ENCODE measurements around the gene PATJ. TPM values are rescaled to one million over a fixed set of nuclear protein-coding genes. Genes with fewer than 3 reads are reported as not detected.

Gene PATJ
- total and polyA plus RNA-seq, 2 of the 13 experiments (the other 11 are each of a cell fraction or from before 2014, with no cell fraction given): 6.2 to 16.8 TPM

DNA sequence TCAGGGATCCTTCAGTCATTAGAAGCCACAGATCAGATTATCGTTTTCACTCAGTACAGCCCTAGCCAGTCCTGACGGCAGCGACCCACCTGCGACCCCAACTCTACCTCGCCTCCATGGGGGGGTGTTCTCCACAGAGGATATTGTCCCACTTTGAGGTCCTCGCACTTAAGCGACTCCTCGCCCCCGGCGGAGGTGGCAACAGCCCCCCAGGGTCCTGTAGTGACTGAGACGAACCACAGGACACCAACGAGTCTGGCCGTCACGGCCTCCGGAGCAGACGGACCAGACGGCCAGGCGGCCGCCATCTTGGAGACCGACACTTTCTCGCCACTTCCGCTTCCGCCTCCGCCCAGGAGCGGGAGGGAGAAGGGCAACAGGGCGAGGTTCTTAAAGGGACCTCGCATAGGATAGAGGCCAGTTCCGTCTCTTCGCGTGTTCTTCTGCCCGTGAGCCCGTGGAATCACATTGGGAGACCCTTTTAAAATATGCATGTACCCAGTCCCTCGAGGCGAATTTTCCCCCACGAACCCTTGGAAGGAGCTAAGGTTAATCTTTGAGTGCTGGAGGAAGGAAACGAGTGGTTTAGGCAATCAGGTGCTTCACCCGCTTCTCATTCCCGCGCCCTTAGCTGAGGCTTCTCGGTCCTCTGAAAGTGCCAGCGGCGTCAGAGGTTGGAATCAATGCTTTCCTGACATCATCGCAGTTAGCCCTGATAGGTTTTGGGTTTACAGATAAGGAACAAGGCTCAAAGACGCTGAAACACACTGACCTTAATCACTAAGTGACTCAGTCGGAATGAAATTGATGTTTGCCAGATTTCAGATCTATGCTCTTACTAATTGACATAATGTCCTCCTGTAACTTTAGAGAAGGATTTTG is 17.2 kb upstream of the PATJ start, which contains the start of gene TM2D1 (continued):
- no peak for TF ChIP-seq NFIB (CRISPR knock-in tag; IDR thresholded peaks at IDR 0.05; ENCODE audit: borderline replicate concordance)
- no peak for TF ChIP-seq ZNF138 (CRISPR knock-in tag; IDR thresholded peaks at IDR 0.05; ENCODE audit: low read depth)
- peak; percentile 65 for TF ChIP-seq GATAD2A (CRISPR knock-in tag; IDR thresholded peaks at IDR 0.05)
- peak; percentile 47 for TF ChIP-seq XRCC5 (optimal IDR thresholded peaks at IDR 0.05; ENCODE audit: low read length)
- no peak for TF ChIP-seq SYNCRIP (IDR thresholded peaks at IDR 0.05; ENCODE audit: insufficient read depth, low read depth, low read length)
- TF ChIP-seq, protein P1, sequence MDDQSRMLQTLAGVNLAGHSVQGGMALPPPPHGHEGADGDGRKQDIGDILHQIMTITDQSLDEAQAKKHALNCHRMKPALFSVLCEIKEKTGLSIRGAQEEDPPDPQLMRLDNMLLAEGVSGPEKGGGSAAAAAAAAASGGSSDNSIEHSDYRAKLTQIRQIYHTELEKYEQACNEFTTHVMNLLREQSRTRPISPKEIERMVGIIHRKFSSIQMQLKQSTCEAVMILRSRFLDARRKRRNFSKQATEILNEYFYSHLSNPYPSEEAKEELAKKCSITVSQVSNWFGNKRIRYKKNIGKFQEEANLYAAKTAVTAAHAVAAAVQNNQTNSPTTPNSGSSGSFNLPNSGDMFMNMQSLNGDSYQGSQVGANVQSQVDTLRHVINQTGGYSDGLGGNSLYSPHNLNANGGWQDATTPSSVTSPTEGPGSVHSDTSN (CRISPR knock-in tag; IDR thresholded peaks at IDR 0.05; ENCODE audit: borderline replicate concordance): no peak
- TF ChIP-seq ZNF879 (CRISPR knock-in tag; IDR thresholded peaks at IDR 0.05): no peak
- TF ChIP-seq ZNF350 (CRISPR knock-in tag; IDR thresholded peaks at IDR 0.05; ENCODE audit: borderline replicate concordance, low read depth): peak; percentile 90; the same call in 1 of the 2 replicates
- TF ChIP-seq RFXAP (CRISPR knock-in tag; IDR thresholded peaks at IDR 0.05; ENCODE audit: borderline replicate concordance): no peak; the same call in 1 of the 2 replicates
- TF ChIP-seq RORA (CRISPR knock-in tag; IDR thresholded peaks at IDR 0.05): no peak
- 0 out of 2 replicates have a peak, but pooled peaks have one; percentile 49 for TF ChIP-seq FOXA3 (CRISPR knock-in tag; IDR thresholded peaks at IDR 0.05)
- no peak for TF ChIP-seq FOXM1 (CRISPR knock-in tag; IDR thresholded peaks at IDR 0.05)
- TF ChIP-seq ISL2 (CRISPR knock-in tag; IDR thresholded peaks at IDR 0.05): no peak
- TF ChIP-seq KLF9 (CRISPR knock-in tag; IDR thresholded peaks at IDR 0.05; ENCODE audit: low read depth): no peak
- peak; percentile 72; the same call in 1 of the 2 replicates for TF ChIP-seq ZNF598 (CRISPR knock-in tag; IDR thresholded peaks at IDR 0.05; ENCODE audit: borderline replicate concordance)
- TF ChIP-seq KLF11 (CRISPR knock-in tag; IDR thresholded peaks at IDR 0.05): peak; percentile 72; the same call in 1 of the 2 replicates
- TF ChIP-seq NFKBIZ (CRISPR knock-in tag; IDR thresholded peaks at IDR 0.05): peak; percentile 61; the same call in 1 of the 2 replicates
- peak; percentile 22; the same call in 1 of the 2 replicates for TF ChIP-seq ZFP82 (CRISPR knock-in tag; IDR thresholded peaks at IDR 0.05; ENCODE audit: borderline replicate concordance)
- TF ChIP-seq, protein P2, sequence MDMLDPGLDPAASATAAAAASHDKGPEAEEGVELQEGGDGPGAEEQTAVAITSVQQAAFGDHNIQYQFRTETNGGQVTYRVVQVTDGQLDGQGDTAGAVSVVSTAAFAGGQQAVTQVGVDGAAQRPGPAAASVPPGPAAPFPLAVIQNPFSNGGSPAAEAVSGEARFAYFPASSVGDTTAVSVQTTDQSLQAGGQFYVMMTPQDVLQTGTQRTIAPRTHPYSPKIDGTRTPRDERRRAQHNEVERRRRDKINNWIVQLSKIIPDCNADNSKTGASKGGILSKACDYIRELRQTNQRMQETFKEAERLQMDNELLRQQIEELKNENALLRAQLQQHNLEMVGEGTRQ (IDR thresholded peaks at IDR 0.05; ENCODE audit: low read depth, low read length): no peak
- TF ChIP-seq, protein P2 (CRISPR knock-in tag; IDR thresholded peaks at IDR 0.05; ENCODE audit: borderline replicate concordance): no peak
- no peak for TF ChIP-seq NFYB (CRISPR knock-in tag; IDR thresholded peaks at IDR 0.05)
- TF ChIP-seq POLR2A (IDR thresholded peaks at IDR 0.05; ENCODE audit: insufficient read depth in 1 of 2, low read depth in 2 of 2, low read length in 2 of 2): peak; percentile 96 to 99
- peak; percentile 77; the same call in 1 of the 2 replicates for TF ChIP-seq NFRKB (IDR thresholded peaks at IDR 0.05)
- TF ChIP-seq, protein P3, sequence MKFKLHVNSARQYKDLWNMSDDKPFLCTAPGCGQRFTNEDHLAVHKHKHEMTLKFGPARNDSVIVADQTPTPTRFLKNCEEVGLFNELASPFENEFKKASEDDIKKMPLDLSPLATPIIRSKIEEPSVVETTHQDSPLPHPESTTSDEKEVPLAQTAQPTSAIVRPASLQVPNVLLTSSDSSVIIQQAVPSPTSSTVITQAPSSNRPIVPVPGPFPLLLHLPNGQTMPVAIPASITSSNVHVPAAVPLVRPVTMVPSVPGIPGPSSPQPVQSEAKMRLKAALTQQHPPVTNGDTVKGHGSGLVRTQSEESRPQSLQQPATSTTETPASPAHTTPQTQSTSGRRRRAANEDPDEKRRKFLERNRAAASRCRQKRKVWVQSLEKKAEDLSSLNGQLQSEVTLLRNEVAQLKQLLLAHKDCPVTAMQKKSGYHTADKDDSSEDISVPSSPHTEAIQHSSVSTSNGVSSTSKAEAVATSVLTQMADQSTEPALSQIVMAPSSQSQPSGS (CRISPR knock-in tag; IDR thresholded peaks at IDR 0.05): peak; percentile 69; the same call in 1 of the 2 replicates
- TF ChIP-seq, protein P4, sequence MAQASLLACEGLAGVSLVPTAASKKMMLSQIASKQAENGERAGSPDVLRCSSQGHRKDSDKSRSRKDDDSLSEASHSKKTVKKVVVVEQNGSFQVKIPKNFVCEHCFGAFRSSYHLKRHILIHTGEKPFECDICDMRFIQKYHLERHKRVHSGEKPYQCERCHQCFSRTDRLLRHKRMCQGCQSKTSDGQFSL (CRISPR knock-in tag; IDR thresholded peaks at IDR 0.05): peak; percentile 94
